Fibroblast of skin of abdomen (primary cell): ENCODE measurements around the gene SPR.
A peak's percentile ranks its signal among the peaks of the same experiment; 100 is the strongest.

Experiments used
- DNase-seq: peaks from one replicate; pipeline ENCODE4 v3.0.0-alpha.2; 2013

The SPR gene

GRCh38 chr2:72916743-72917137 lies 29.5 kb downstream of the SPR start:
- DNase-seq = no peak

GRCh38 chr2:72917138-72917876 lies 30.1 kb downstream of the SPR start, which contains the start of gene EMX1:
TSS of gene EMX1 (plus strand) at chr2:72917519. CDS start at chr2:72917853, 334 bp downstream.
- no peak for DNase-seq

- no peak for DNase-seq
Measured at GRCh38 chr2:72917877-72918553, 30.8 kb downstream of the SPR start.

- DNase-seq = no peak
Measured at GRCh38 chr2:72919414-72920317, 32.5 kb downstream of the SPR start.

- DNase-seq = no peak
Measured at GRCh38 chr2:72920318-72921087, 33.3 kb downstream of the SPR start.

- no peak for DNase-seq
Measured at GRCh38 chr2:72921088-72921851, 34.1 kb downstream of the SPR start.

GRCh38 chr2:72921853-72922252 lies 34.6 kb downstream of the SPR start:
- DNase-seq = no peak

GRCh38 chr2:72923833-72924352 lies 36.7 kb downstream of the SPR start:
- DNase-seq = no peak

- no peak for DNase-seq
Measured at GRCh38 chr2:72924353-72925240, 37.4 kb downstream of the SPR start.

- no peak for DNase-seq
Measured at GRCh38 chr2:72925328-72925943, 38.2 kb downstream of the SPR start.

GRCh38 chr2:72926368-72926767 lies 39.2 kb downstream of the SPR start:
- DNase-seq = no peak

- DNase-seq = no peak
Measured at GRCh38 chr2:72926811-72927465, 39.7 kb downstream of the SPR start.

GRCh38 chr2:72927619-72928550 lies 40.7 kb downstream of the SPR start:
- no peak for DNase-seq

- no peak for DNase-seq
Measured at GRCh38 chr2:72929010-72929409, 41.8 kb downstream of the SPR start.

- no peak for DNase-seq
Measured at GRCh38 chr2:72931280-72931910, 44.2 kb downstream of the SPR start.

GRCh38 chr2:72932045-72932740 lies 45.0 kb downstream of the SPR start:
- DNase-seq = peak; percentile 8

- DNase-seq = no peak
Measured at GRCh38 chr2:72932805-72933204, 45.6 kb downstream of the SPR start.
